Activated CD8-positive, alpha-beta memory T cell treated with anti-CD3 and anti-CD28 coated beads, Interleukin-2, amount 50 U/mL, for 4 hours (primary cell): Measurements from ENCODE around the gene BBS12.
"Not testable (repeated sequence)": the region's sequence is repeated elsewhere in the genome, so short reads cannot be mapped to it uniquely, and the experiment has no call there.

ENCODE experiments used
- DNase-seq: peaks from one replicate; pipeline ENCODE4 v3.0.0-alpha.2; 2020

BBS12 gene

GRCh38 chr4:122766353-122766705, 33.8 kb downstream of the BBS12 start:
- DNase-seq: no peak

- no peak for DNase-seq
These were observed 34.4 kb downstream of the BBS12 start for GRCh38 chr4:122766950-122767349.

GRCh38 chr4:122771724-122772123, 39.2 kb downstream of the BBS12 start:
- DNase-seq: no peak

- DNase-seq: no peak
These were observed 39.8 kb downstream of the BBS12 start for GRCh38 chr4:122772311-122772710.

GRCh38 chr4:122772986-122773385, 40.5 kb downstream of the BBS12 start:
- DNase-seq: no peak

GRCh38 chr4:122775039-122775438, 42.5 kb downstream of the BBS12 start:
- DNase-seq: no peak

- DNase-seq: no peak
These were observed 43.7 kb downstream of the BBS12 start for GRCh38 chr4:122775987-122776836.

- no peak for DNase-seq
These were observed 44.4 kb downstream of the BBS12 start for GRCh38 chr4:122776916-122777315.

- no peak for DNase-seq
These were observed 45.6 kb downstream of the BBS12 start for GRCh38 chr4:122777846-122778673.

- no peak for DNase-seq
These were observed 49.0 kb downstream of the BBS12 start for GRCh38 chr4:122781486-122781885.

- DNase-seq: no peak
These were observed 51.1 kb downstream of the BBS12 start for GRCh38 chr4:122783301-122784215.

GRCh38 chr4:122784261-122784660, 51.8 kb downstream of the BBS12 start:
- DNase-seq: no peak

GRCh38 chr4:122785099-122785498, 52.6 kb downstream of the BBS12 start:
- DNase-seq: no peak

GRCh38 chr4:122786296-122786695, 53.8 kb downstream of the BBS12 start:
- not testable (repeated sequence) for DNase-seq

- not testable (repeated sequence) for DNase-seq
These were observed 54.4 kb downstream of the BBS12 start for GRCh38 chr4:122786920-122787319.

GRCh38 chr4:122787940-122788339, 55.4 kb downstream of the BBS12 start:
- DNase-seq: no peak

GRCh38 chr4:122788935-122789334, 56.4 kb downstream of the BBS12 start:
- no peak for DNase-seq

GRCh38 chr4:122793811-122794210, 61.3 kb downstream of the BBS12 start:
- DNase-seq: no peak
